ENCODE measurements around the gene SMARCD1.

SMARCD1 gene

DNA sequence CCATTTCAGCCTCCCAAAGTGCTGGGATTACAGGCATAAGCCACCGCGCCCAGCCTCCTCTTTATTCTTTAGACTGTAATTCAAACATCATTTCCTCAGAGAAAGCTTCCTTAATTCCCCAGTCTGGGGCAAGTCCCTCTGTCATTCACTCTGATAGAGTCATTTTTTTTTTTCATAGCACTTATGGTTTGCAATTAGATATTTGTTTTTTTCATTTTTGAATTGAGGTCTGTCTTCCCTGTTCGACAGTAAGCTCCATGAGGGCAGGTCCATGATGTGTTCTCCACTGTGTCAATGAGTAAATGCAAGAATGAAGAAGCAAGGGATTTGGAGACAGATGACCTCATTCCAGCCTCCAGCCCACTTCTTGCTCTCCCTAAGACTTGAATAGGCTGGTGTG lies 15.6 kb upstream of the SMARCD1 start:
- WGBS, 2 experiments (ENCODE audit: insufficient coverage in 2 of 2): 83 to 92% methylated on average over 2 to 3 of the region's 3 CpGs
- Histone ChIP-seq H3K27ac (ENCODE audit: low read depth, low read length, severe bottlenecking) (no peak overlapping the region), H3K36me3 (ENCODE audit: control insufficient read depth, insufficient read depth, low read length) (no peaks in the 10 kb centered on the region), H3K4me1 (ENCODE audit: control insufficient read depth, insufficient read depth, low read length, poor library complexity, severe bottlenecking) (peaks cover 23% of the 10 kb centered on the region), H3K9me3 (ENCODE audit: control insufficient read depth, low read length) (no peaks in the 10 kb centered on the region), H3K4me3 (ENCODE audit: extremely low read depth, insufficient read depth, low read length, poor library complexity, severe bottlenecking) (no peak overlapping the region)

DNA sequence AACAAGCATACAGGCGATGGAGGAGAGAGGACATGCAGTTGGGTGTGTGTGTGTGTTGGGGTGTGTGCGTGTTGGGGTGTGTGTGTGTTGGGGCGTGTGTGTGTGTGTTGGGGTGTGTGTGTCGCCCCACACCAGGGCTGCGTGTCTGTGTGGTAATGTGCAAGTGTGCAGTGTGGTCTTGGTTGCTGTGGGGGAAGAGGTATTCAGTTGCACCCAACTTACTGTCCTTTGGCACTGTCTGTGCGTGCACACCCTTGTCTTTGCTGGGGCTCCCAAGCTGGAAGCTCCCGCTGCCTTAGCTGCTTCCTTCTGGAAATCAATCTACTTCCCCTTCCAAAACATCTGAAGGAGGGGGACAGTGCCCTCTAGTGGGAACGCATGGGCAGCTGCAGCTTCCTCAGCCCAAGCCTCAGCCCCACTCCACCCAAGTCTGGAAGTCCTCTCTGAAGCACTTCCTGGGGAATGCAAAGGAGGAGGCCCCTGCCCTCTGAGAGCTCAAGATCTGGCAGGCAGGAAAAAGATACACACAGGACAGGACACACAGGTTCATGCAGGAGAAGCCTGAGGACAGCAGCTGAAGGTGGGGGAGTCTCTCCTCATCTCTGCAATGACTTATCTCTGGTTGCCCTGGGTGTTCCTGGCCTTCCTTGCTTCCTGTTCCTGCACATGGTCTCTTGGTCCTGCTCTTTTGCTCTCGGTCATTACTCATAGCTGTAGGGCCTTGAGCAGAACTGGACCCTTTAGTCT lies 14.7 kb upstream of the SMARCD1 start:
- no peaks in the 10 kb centered on the region for H3K9me3 ChIP-seq (ENCODE audit: control insufficient read depth, low read length)
- WGBS, 2 experiments (ENCODE audit: insufficient coverage in 2 of 2): 55 to 86% methylated on average over 4 to 8 of the region's 9 CpGs

DNA sequence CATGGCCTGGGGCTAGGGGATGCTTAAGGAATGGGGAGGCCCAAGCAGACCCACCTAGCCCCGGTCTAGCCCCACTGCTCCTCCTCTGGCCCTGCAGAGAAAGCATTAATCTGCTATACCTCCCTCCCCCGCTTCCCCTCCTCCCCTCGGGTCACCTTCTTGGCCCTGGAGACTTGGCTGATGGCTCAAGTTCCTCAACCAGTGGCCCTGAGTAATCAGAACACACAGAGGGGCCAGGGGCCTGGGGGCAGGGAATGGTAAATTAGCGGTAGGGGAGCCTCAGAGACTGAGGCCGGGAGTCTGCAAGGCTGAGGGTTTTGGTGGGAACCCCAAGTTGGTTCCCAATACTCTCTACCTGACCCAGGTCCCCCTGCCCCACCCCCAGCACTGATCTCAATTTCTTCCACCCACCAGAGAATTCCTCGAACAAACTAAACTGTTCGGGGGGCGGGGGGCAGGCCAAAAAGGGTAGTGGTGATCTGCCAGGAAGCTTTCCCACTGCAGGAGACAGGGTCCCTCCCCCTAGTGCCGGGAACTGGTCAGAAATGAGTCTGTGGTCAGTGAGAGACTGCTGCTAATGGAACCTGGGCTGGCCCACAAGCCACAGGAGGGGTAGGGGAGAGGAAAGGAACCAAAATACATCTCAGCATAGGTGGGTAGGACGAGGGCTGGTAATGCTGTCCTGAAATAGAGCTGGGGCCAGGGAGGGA lies 12.8 kb upstream of the SMARCD1 start:
- peaks cover 18% of the 10 kb centered on the region for H3K4me1 ChIP-seq (ENCODE audit: control insufficient read depth, insufficient read depth, low read length, poor library complexity, severe bottlenecking)
- WGBS, 2 experiments (ENCODE audit: insufficient coverage in 2 of 2): 51 to 58% methylated on average over 2 to 5 of the region's 10 CpGs
- H3K9me3 ChIP-seq (ENCODE audit: control insufficient read depth, low read length): no peaks in the 10 kb centered on the region
- no peaks in the 10 kb centered on the region for H3K36me3 ChIP-seq (ENCODE audit: control insufficient read depth, insufficient read depth, low read length)
- H3K27ac ChIP-seq (ENCODE audit: low read depth, low read length, severe bottlenecking): no peak overlapping the region
- no peak overlapping the region for H3K4me3 ChIP-seq (ENCODE audit: extremely low read depth, insufficient read depth, low read length, poor library complexity, severe bottlenecking)

More for the DNA sequence above, 14.7 kb upstream of the SMARCD1 start:
- Histone ChIP-seq H3K4me1 (ENCODE audit: control insufficient read depth, insufficient read depth, low read length, poor library complexity, severe bottlenecking) (peaks cover 31% of the 10 kb centered on the region), H3K27ac (ENCODE audit: low read depth, low read length, severe bottlenecking) (no peak overlapping the region), H3K4me3 (ENCODE audit: extremely low read depth, insufficient read depth, low read length, poor library complexity, severe bottlenecking) (no peak overlapping the region), H3K36me3 (ENCODE audit: control insufficient read depth, insufficient read depth, low read length) (no peaks in the 10 kb centered on the region)

DNA sequence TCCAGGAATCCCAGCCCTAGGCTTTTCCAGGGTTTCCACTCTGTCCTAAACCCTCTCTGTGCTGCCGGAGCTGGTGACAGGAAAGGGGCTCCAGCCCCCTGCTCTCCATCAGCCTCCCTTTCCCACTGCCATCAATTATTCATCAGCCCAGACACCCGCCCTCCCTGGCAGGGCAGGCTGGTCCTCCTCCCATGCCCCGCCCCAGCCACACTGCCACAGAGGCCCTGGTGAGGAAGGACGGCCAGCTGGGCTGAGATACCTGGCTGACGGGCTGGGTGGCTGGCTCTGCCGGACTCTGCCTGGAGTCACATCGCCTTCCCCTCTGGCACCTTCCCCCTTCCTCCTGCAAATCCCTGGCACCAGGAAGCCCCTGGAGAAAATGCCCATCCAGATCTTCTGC lies 11.9 kb upstream of the SMARCD1 start:
- H3K9me3 ChIP-seq (ENCODE audit: control insufficient read depth, low read length): no peaks in the 10 kb centered on the region
- H3K4me1 ChIP-seq (ENCODE audit: control insufficient read depth, insufficient read depth, low read length, poor library complexity, severe bottlenecking): peaks cover 18% of the 10 kb centered on the region
- H3K4me3 ChIP-seq (ENCODE audit: extremely low read depth, insufficient read depth, low read length, poor library complexity, severe bottlenecking): no peak overlapping the region
- H3K36me3 ChIP-seq (ENCODE audit: control insufficient read depth, insufficient read depth, low read length): no peaks in the 10 kb centered on the region
- no peak overlapping the region for H3K27ac ChIP-seq (ENCODE audit: low read depth, low read length, severe bottlenecking)
- WGBS, 2 experiments (ENCODE audit: insufficient coverage in 2 of 2): 72 to 89% methylated on average over 5 to 6 of the region's 7 CpGs

DNA sequence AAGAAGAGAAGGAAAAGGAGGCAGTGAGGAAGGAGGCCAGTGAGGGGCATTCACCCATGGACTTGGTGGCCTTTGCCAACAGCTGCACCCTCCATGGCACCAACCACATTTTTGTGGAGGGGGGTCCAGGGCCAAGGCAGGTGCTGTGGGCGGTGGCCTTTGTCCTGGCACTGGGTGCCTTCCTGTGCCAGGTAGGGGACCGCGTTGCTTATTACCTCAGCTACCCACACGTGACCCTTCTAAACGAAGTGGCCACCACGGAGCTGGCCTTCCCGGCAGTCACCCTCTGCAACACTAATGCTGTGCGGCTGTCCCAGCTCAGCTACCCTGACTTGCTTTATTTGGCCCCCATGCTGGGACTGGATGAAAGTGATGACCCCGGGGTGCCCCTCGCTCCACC lies 11.4 kb upstream of the SMARCD1 start:
- Histone ChIP-seq H3K36me3 (ENCODE audit: control insufficient read depth, insufficient read depth, low read length) (no peaks in the 10 kb centered on the region), H3K4me1 (ENCODE audit: control insufficient read depth, insufficient read depth, low read length, poor library complexity, severe bottlenecking) (peaks cover 18% of the 10 kb centered on the region), H3K4me3 (ENCODE audit: extremely low read depth, insufficient read depth, low read length, poor library complexity, severe bottlenecking) (no peak overlapping the region), H3K27ac (ENCODE audit: low read depth, low read length, severe bottlenecking) (no peak overlapping the region), H3K9me3 (ENCODE audit: control insufficient read depth, low read length) (no peaks in the 10 kb centered on the region)
- WGBS, 2 experiments (ENCODE audit: insufficient coverage in 2 of 2): 80 to 86% methylated on average over 9 of the region's 10 CpGs

DNA sequence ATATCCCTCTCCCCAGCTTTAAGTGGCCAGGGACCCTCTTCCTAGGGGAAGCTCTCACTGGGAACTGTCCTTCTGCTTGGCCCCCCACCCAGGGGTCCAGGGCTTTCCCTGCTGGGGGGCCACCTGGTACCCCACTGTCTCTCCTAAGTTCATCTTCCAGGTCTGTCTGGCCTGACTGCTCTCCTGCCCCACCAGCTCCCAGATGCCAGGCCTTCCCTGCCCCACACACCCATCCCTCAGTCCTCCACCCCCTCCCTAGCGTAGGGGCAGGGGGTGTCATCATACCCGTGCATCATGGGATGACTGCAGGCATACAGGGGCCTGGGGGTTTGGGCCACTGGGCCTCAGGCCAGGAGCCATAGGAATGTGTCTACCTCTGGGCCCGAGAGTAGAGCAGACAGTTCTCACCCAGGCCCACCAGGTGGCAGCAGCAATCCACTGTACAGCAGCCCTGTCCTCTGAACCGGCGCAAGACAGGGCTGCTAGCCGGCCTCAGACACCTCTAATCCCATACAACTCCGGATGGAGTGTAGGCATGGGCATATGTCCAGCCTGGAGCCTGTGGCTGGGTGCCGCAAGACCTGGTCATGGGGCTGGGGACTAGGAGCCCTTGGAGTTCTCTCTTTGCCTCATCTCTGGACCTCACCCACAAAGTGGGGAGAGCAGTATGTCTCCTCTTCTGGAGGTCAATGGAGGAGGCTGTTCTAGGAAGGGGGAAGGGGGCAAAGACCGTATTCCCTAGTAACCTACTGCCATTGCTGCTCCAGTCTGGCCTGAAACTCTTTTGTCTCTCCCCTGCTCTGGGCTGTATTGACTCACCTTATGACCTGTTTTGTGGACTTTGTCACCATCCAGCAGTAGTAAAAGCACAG lies 10.0 kb upstream of the SMARCD1 start:
- H3K27ac ChIP-seq (ENCODE audit: low read depth, low read length, severe bottlenecking): no peak overlapping the region
- no peaks in the 10 kb centered on the region for H3K36me3 ChIP-seq (ENCODE audit: control insufficient read depth, insufficient read depth, low read length)
- peaks cover 18% of the 10 kb centered on the region for H3K4me1 ChIP-seq (ENCODE audit: control insufficient read depth, insufficient read depth, low read length, poor library complexity, severe bottlenecking)
- no peaks in the 10 kb centered on the region for H3K9me3 ChIP-seq (ENCODE audit: control insufficient read depth, low read length)
- H3K4me3 ChIP-seq (ENCODE audit: extremely low read depth, insufficient read depth, low read length, poor library complexity, severe bottlenecking): no peak overlapping the region
- WGBS, 2 experiments (ENCODE audit: insufficient coverage in 2 of 2): 0 to 24% methylated on average over 1 to 8 of the region's 9 CpGs

DNA sequence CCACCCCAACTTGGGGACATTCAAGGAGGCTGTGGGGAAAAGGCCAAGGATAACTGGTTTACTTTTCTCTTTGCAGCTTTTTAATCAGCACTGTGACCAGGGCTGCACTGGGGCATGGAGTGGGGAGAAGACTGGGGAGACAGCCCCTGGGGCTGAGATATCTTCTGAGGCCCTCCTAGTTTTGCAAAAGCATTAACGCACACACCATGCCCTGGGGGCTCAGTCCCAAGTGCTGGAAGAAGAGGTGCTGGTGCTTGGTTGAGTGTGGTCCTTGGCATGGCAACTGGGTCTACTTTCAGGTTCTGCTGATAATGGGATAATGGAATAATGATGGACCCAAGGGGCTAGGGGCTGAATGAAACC lies 9.4 kb upstream of the SMARCD1 start:
- 100% methylated on average over 1 of the region's 1 CpG for WGBS, 2 experiments (ENCODE audit: insufficient coverage in 2 of 2)
- H3K4me1 ChIP-seq (ENCODE audit: control insufficient read depth, insufficient read depth, low read length, poor library complexity, severe bottlenecking): peaks cover 18% of the 10 kb centered on the region
- H3K36me3 ChIP-seq (ENCODE audit: control insufficient read depth, insufficient read depth, low read length): no peaks in the 10 kb centered on the region
- no peak overlapping the region for H3K4me3 ChIP-seq (ENCODE audit: extremely low read depth, insufficient read depth, low read length, poor library complexity, severe bottlenecking)
- H3K9me3 ChIP-seq (ENCODE audit: control insufficient read depth, low read length): no peaks in the 10 kb centered on the region
- H3K27ac ChIP-seq (ENCODE audit: low read depth, low read length, severe bottlenecking): no peak overlapping the region

DNA sequence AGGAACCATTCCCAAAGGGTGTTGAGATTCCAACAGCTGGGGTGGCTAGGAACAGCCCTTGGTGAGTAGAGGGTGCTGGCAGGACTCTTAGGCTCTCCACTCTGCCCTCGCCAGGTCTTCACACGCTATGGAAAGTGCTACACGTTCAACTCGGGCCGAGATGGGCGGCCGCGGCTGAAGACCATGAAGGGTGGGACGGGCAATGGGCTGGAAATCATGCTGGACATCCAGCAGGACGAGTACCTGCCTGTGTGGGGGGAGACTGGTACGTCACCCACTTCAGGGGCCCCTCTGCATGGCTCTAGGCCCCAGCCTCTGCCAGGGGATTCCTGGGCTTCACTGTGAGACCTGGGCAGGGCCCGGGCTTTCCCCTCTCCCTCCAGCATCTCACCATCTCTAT lies 8.0 kb upstream of the SMARCD1 start:
- H3K36me3 ChIP-seq (ENCODE audit: control insufficient read depth, insufficient read depth, low read length): no peaks in the 10 kb centered on the region
- H3K4me1 ChIP-seq (ENCODE audit: control insufficient read depth, insufficient read depth, low read length, poor library complexity, severe bottlenecking): peaks cover 15% of the 10 kb centered on the region
- H3K4me3 ChIP-seq (ENCODE audit: extremely low read depth, insufficient read depth, low read length, poor library complexity, severe bottlenecking): no peak overlapping the region
- H3K9me3 ChIP-seq (ENCODE audit: control insufficient read depth, low read length): no peaks in the 10 kb centered on the region
- H3K27ac ChIP-seq (ENCODE audit: low read depth, low read length, severe bottlenecking): no peak overlapping the region
- 87 to 94% methylated on average over 9 to 12 of the region's 12 CpGs for WGBS, 2 experiments (ENCODE audit: insufficient coverage in 2 of 2)

DNA sequence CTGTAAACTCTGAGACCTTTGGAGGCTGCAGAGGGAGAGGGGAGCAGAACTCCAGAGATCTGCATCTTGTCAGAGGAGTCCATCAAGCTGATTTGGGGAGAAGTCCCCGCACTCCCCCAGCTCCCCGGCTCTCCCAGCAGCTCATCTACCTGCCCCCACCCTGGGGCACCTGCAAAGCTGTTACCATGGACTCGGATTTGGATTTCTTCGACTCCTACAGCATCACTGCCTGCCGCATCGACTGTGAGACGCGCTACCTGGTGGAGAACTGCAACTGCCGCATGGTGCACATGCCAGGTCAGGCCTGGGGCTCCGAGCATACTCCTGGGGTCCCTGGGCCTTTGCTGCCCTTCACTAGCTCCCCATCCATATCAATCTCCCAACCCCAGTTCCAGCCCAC lies 6.9 kb upstream of the SMARCD1 start:
- H3K4me1 ChIP-seq (ENCODE audit: control insufficient read depth, insufficient read depth, low read length, poor library complexity, severe bottlenecking): peaks cover 10% of the 10 kb centered on the region
- no peak overlapping the region for H3K27ac ChIP-seq (ENCODE audit: low read depth, low read length, severe bottlenecking)
- H3K9me3 ChIP-seq (ENCODE audit: control insufficient read depth, low read length): no peaks in the 10 kb centered on the region
- H3K4me3 ChIP-seq (ENCODE audit: extremely low read depth, insufficient read depth, low read length, poor library complexity, severe bottlenecking): no peak overlapping the region
- 92 to 93% methylated on average over 6 to 10 of the region's 10 CpGs for WGBS, 2 experiments (ENCODE audit: insufficient coverage in 2 of 2)
- no peaks in the 10 kb centered on the region for H3K36me3 ChIP-seq (ENCODE audit: control insufficient read depth, insufficient read depth, low read length)

DNA sequence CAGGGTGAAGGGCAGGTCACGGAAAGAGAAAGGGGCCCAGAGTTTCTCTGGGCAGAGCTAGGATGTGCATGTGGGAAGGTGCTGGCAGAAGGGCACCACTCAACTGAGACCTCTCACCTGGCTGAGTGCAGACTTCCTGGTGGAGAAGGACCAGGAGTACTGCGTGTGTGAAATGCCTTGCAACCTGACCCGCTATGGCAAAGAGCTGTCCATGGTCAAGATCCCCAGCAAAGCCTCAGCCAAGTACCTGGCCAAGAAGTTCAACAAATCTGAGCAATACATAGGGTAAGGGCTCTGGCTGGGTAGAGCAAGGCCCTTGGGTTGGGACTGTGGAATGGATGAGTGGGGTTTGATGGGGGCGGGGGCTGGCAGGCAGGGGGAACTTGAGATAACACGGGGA lies 5.4 kb upstream of the SMARCD1 start:
- no peaks in the 10 kb centered on the region for H3K9me3 ChIP-seq (ENCODE audit: control insufficient read depth, low read length)
- no peak overlapping the region for H3K27ac ChIP-seq (ENCODE audit: low read depth, low read length, severe bottlenecking)
- H3K4me3 ChIP-seq (ENCODE audit: extremely low read depth, insufficient read depth, low read length, poor library complexity, severe bottlenecking): no peak overlapping the region
- no peaks in the 10 kb centered on the region for H3K36me3 ChIP-seq (ENCODE audit: control insufficient read depth, insufficient read depth, low read length)
- peaks cover 9% of the 10 kb centered on the region for H3K4me1 ChIP-seq (ENCODE audit: control insufficient read depth, insufficient read depth, low read length, poor library complexity, severe bottlenecking)
- WGBS, 2 experiments (ENCODE audit: insufficient coverage in 2 of 2): 82 to 83% methylated on average over 2 to 5 of the region's 5 CpGs
